ENCODE measurements around the gene CDON. TPM values are rescaled to one million over a fixed set of nuclear protein-coding genes. Genes with fewer than 3 reads are reported as not detected.

Gene CDON
- total and polyA plus RNA-seq, 2 donors (not counting 1 experiment from before 2014, with no cell fraction given), result 0.01 TPM; not detected in 1

- Mint-ChIP-seq H3K4me1 (peaks cover 2% of the 10 kb centered on the region), H3K4me3 (no peak overlapping the region), H3K9me3 (ENCODE audit: insufficient read depth) (no peaks in the 10 kb centered on the region), H3K27me3 (peaks cover 45% of the 10 kb centered on the region), H3K27ac (no peak overlapping the region)
- TF ChIP-seq CTCF (IDR thresholded peaks at IDR 0.05) (no peak), EZH2 (IDR thresholded peaks at IDR 0.05; ENCODE audit: borderline replicate concordance, insufficient read depth, low read depth, low read length, poor library complexity, severe bottlenecking) (no peak)
- Histone ChIP-seq H3K4me1 (ENCODE audit: control insufficient read depth in 2 of 2, insufficient read depth in 2 of 2, low read length in 2 of 2) (no peaks in the 10 kb centered on the region), H3K79me2 (ENCODE audit: control insufficient read depth, insufficient read depth, low read length) (no peaks in the 10 kb centered on the region), H3K9ac (ENCODE audit: low read length) (no peak overlapping the region), H3K9me3 (ENCODE audit: control extremely low read depth in 1 of 3, control insufficient read depth in 2 of 3, insufficient read depth in 1 of 3, low read length in 2 of 3) (no peaks in the 10 kb centered on the region), H3K27me3 (replicated peaks in 1 of 4; ENCODE audit: control extremely low read depth in 1 of 4, control insufficient read depth in 3 of 4, insufficient read depth in 4 of 4, low read length in 3 of 4) (peaks cover 0 to 13% (median 0%) of the 10 kb centered on the region in 4 experiments), H3K27ac (ENCODE audit: low read length in 2 of 2) (no peak overlapping the region), H3K36me3 (replicated peaks in 1 of 2; ENCODE audit: control extremely low read depth in 1 of 2, control insufficient read depth in 1 of 2, extremely low read depth in 1 of 2, insufficient read depth in 2 of 2, low read length in 1 of 2) (no peaks in the 10 kb centered on the region), H4K20me1 (ENCODE audit: control insufficient read depth, insufficient read depth, low read length, poor library complexity, severe bottlenecking) (no peaks in the 10 kb centered on the region), H3K4me2 (replicated peaks; ENCODE audit: low read depth, low read length, poor library complexity, severe bottlenecking) (no peak overlapping the region), H2AFZ (ENCODE audit: insufficient read depth, low read depth, low read length, poor library complexity, severe bottlenecking) (no peak overlapping the region), H3K4me3 (ENCODE audit: control extremely low read depth in 1 of 5, extremely low read depth in 1 of 5, insufficient read depth in 1 of 5, low read depth in 2 of 5, low read length in 4 of 5) (no peak overlapping the region)
- POLR2A ChIA-PET, result no interaction called here
- intact Hi-C loops (cut with micrococcal nuclease), result no loop called here
- ATAC-seq (ENCODE audit: low read depth) (no peak), DNase-seq (no peak)
- WGBS (ENCODE audit: insufficient coverage), result 71% methylated on average over 4 of the region's 6 CpGs
- CTCF ChIA-PET, result interaction anchor here (0.8 to 3.4 kb wide), 3 partner anchors 8 to 556 kb away, joined by 3 to 29 read pairs (median 4); no protein-coding TSS in a partner anchor
Measured at GRCh38 chr11:125925247-125925740, 137.4 kb downstream of the CDON start.

- WGBS (ENCODE audit: insufficient coverage), result 87% methylated on average over 9 of the region's 9 CpGs
- ChIA-PET CTCF (interaction anchor here (1.4 to 3.4 kb wide), 3 partner anchors 8 to 556 kb away, joined by 3 to 29 read pairs (median 9); no protein-coding TSS in a partner anchor), POLR2A (no interaction called here)
- no peak overlapping the region for H3K4me2 ChIP-seq (replicated peaks; ENCODE audit: low read depth, low read length, poor library complexity, severe bottlenecking)
- intact Hi-C loops (cut with micrococcal nuclease), result no loop called here
- no peak for ATAC-seq (ENCODE audit: low read depth)
- H4K20me1 ChIP-seq (ENCODE audit: control insufficient read depth, insufficient read depth, low read length, poor library complexity, severe bottlenecking), result no peaks in the 10 kb centered on the region
- no peak for TF ChIP-seq CTCF (IDR thresholded peaks at IDR 0.05)
- TF ChIP-seq EZH2 (IDR thresholded peaks at IDR 0.05; ENCODE audit: borderline replicate concordance, insufficient read depth, low read depth, low read length, poor library complexity, severe bottlenecking), result no peak
- H3K27ac ChIP-seq (ENCODE audit: low read length in 2 of 2), result no peak overlapping the region
- no peak overlapping the region for H3K4me3 Mint-ChIP-seq
- H3K27me3 Mint-ChIP-seq, result peaks cover 40% of the 10 kb centered on the region
- H3K27me3 ChIP-seq (replicated peaks in 1 of 4; ENCODE audit: control extremely low read depth in 1 of 4, control insufficient read depth in 3 of 4, insufficient read depth in 4 of 4, low read length in 3 of 4), result peaks cover 0 to 11% (median 0%) of the 10 kb centered on the region in 4 experiments
- no peak overlapping the region for H3K9ac ChIP-seq (ENCODE audit: low read length)
- H3K9me3 ChIP-seq (ENCODE audit: control extremely low read depth in 1 of 3, control insufficient read depth in 2 of 3, insufficient read depth in 1 of 3, low read length in 2 of 3), result no peaks in the 10 kb centered on the region
- no peaks in the 10 kb centered on the region for H3K79me2 ChIP-seq (ENCODE audit: control insufficient read depth, insufficient read depth, low read length)
- no peak overlapping the region for H3K27ac Mint-ChIP-seq
- DNase-seq, result no peak
- no peaks in the 10 kb centered on the region for H3K4me1 ChIP-seq (ENCODE audit: control insufficient read depth in 2 of 2, insufficient read depth in 2 of 2, low read length in 2 of 2)
- no peak overlapping the region for H3K4me3 ChIP-seq (ENCODE audit: control extremely low read depth in 1 of 5, extremely low read depth in 1 of 5, insufficient read depth in 1 of 5, low read depth in 2 of 5, low read length in 4 of 5)
- peaks cover 2% of the 10 kb centered on the region for H3K4me1 Mint-ChIP-seq
- H3K36me3 ChIP-seq (replicated peaks in 1 of 2; ENCODE audit: control extremely low read depth in 1 of 2, control insufficient read depth in 1 of 2, extremely low read depth in 1 of 2, insufficient read depth in 2 of 2, low read length in 1 of 2), result no peaks in the 10 kb centered on the region
- H2AFZ ChIP-seq (ENCODE audit: insufficient read depth, low read depth, low read length, poor library complexity, severe bottlenecking), result no peak overlapping the region
- no peaks in the 10 kb centered on the region for H3K9me3 Mint-ChIP-seq (ENCODE audit: insufficient read depth)
Measured at GRCh38 chr11:125924384-125925007, 138.2 kb downstream of the CDON start.
